GM12873 (cell line): Measurements from ENCODE around the gene M1AP.

ENCODE experiments used
- CTCF ChIP-seq: IDR thresholded peaks from 2 replicates; pipeline ENCODE4 v1.5.1; 2012; ENCODE audit warnings: low read depth, mild to moderate bottlenecking, moderate library complexity, low read length, control low read depth; ENCODE audit not compliant: insufficient read depth; ENCODE audit errors: missing control alignments

M1AP gene

GRCh38 chr2:74507926-74508520 lies 140.1 kb downstream of the M1AP start:
- TF ChIP-seq CTCF, result no peak
